VCaP (cell line): ENCODE data around the gene MYH3.

ENCODE experiments used
- H3K27ac ChIP-seq: fragments of 450-650 bp; 2 replicates; pipeline ENCODE4 v1.5.1; 2017
- CTCF ChIP-seq: fragments of 450-650 bp; conservative IDR thresholded peaks from 2 replicates; pipeline ENCODE4 v1.5.1; 2017; ENCODE audit warnings: mild to moderate bottlenecking, moderate library complexity

MYH3 gene

GRCh38 chr17:10614536-10615155, 42.5 kb downstream of the MYH3 start:
- no peak overlapping the region for H3K27ac ChIP-seq
- peak; percentile 86 for TF ChIP-seq CTCF

GRCh38 chr17:10613775-10614513, 43.2 kb downstream of the MYH3 start:
- no peak for TF ChIP-seq CTCF
- no peak overlapping the region for H3K27ac ChIP-seq

GRCh38 chr17:10612957-10613744, 44.0 kb downstream of the MYH3 start:
- no peak overlapping the region for H3K27ac ChIP-seq
- TF ChIP-seq CTCF, result no peak

GRCh38 chr17:10610884-10611283, 46.2 kb downstream of the MYH3 start:
- no peak overlapping the region for H3K27ac ChIP-seq
- no peak for TF ChIP-seq CTCF

GRCh38 chr17:10608244-10608643, 48.9 kb downstream of the MYH3 start:
- H3K27ac ChIP-seq, result no peak overlapping the region
- no peak for TF ChIP-seq CTCF

GRCh38 chr17:10606110-10606509, 51.0 kb downstream of the MYH3 start:
- TF ChIP-seq CTCF, result no peak
- H3K27ac ChIP-seq, result no peak overlapping the region

- no peak for TF ChIP-seq CTCF
- H3K27ac ChIP-seq, result no peak overlapping the region
Measured at GRCh38 chr17:10605221-10605783, 51.8 kb downstream of the MYH3 start.
